WTC11 (cell line): ENCODE data around the gene CDK4. TPM values are rescaled to one million over a fixed set of nuclear protein-coding genes. Genes with fewer than 3 reads are reported as not detected.

Source experiments
- ATAC-seq: fragments of 200-7000 bp; cut with Tn5 transposase; 2 replicates; pipeline ENCODE4 v1.10.0; 2021; ENCODE audit warnings: mild to moderate bottlenecking, moderate library complexity
- CTCF ChIA-PET: fragments of 300-600 bp; sonication (Branson Sonifier 250); formaldehyde crosslinking; loops from one replicate; lab custom pipeline; 2021; ENCODE audit warnings: antibody characterized with exemption; lab: Charles Lee
- POLR2A ChIA-PET: fragments of 350-600 bp; sonication (Branson Sonifier 250); formaldehyde crosslinking; loops from one replicate; lab custom pipeline; 2021; ENCODE audit warnings: antibody characterized with exemption; lab: Charles Lee
- DNase-seq: peaks from one replicate; pipeline ENCODE4 v3.0.0; 2021; ENCODE audit warnings: low spot score
- H3K27ac Mint-ChIP-seq: 2 replicates; pipeline ENCODE4 v1.8.0; 2021; ENCODE audit warnings: mixed read lengths
- H3K27me3 Mint-ChIP-seq: 2 replicates; pipeline ENCODE4 v1.8.0; 2021; ENCODE audit warnings: low read depth, mild to moderate bottlenecking, moderate library complexity, mixed read lengths
- H3K36me3 Mint-ChIP-seq: 2 replicates; pipeline ENCODE4 v1.8.0; 2021; ENCODE audit warnings: mixed read lengths
- H3K4me1 Mint-ChIP-seq: 2 replicates; pipeline ENCODE4 v1.8.0; 2022; ENCODE audit warnings: mixed read lengths
- H3K4me3 Mint-ChIP-seq: 2 replicates; pipeline ENCODE4 v1.8.0; 2021; ENCODE audit warnings: mild to moderate bottlenecking, moderate library complexity, mixed read lengths
- H3K9me3 Mint-ChIP-seq: 2 replicates; pipeline ENCODE4 v1.8.0; 2021; ENCODE audit warnings: mixed read lengths
- CBFB ChIP-seq: sonication (generic); formaldehyde crosslinking; IDR thresholded peaks from 2 replicates; pipeline ENCODE4 v1.8.1; 2022; ENCODE audit warnings: mild to moderate bottlenecking, low read depth, missing genetic modification reagents
- ELF4 ChIP-seq: sonication (generic); formaldehyde crosslinking; IDR thresholded peaks from 2 replicates; pipeline ENCODE4 v1.8.1; 2022; ENCODE audit warnings: low read depth, mild to moderate bottlenecking, moderate library complexity, missing genetic modification reagents
- GABPB1 ChIP-seq: sonication (generic); formaldehyde crosslinking; IDR thresholded peaks from 2 replicates; pipeline ENCODE4 v1.8.1; 2023; ENCODE audit warnings: mild to moderate bottlenecking, missing genetic modification reagents
- GTF2I ChIP-seq: fragments of 250-450 bp; sonication (Bioruptor Pico); conservative IDR thresholded peaks from 2 replicates; pipeline ENCODE4 v1.4.0; 2021; ENCODE audit warnings: mild to moderate bottlenecking
- MXD4 ChIP-seq: fragments of 250-450 bp; sonication (Bioruptor Pico); IDR thresholded peaks from 2 replicates; pipeline ENCODE4 v1.8.0; 2021; ENCODE audit warnings: mild to moderate bottlenecking, moderate library complexity, borderline replicate concordance
- SP1 ChIP-seq: sonication (generic); formaldehyde crosslinking; conservative IDR thresholded peaks from 2 replicates; pipeline ENCODE4 v1.8.1; 2022; ENCODE audit warnings: missing genetic modification reagents
- TEAD4 ChIP-seq: sonication (generic); formaldehyde crosslinking; IDR thresholded peaks from 2 replicates; pipeline ENCODE4 v1.8.0; 2022; ENCODE audit warnings: mild to moderate bottlenecking, missing genetic modification reagents
- total RNA-seq: library from RNA; stranded (reverse); gene quantifications from 3 replicates; pipeline ENCODE4 v1.2.3, GENCODE V29; 2021
- TF ChIP-seq, protein P1 (sequence below): sonication (generic); formaldehyde crosslinking; IDR thresholded peaks from 2 replicates; pipeline ENCODE4 v1.8.1; 2023; ENCODE audit warnings: mild to moderate bottlenecking, missing genetic modification reagents
- TF ChIP-seq, protein P2 (sequence below): fragments of 200-600 bp; IDR thresholded peaks from 2 replicates; pipeline ENCODE4 v1.8.0; 2022; ENCODE audit warnings: antibody characterized with exemption
- TF ChIP-seq, protein P3 (sequence below): fragments of 250-450 bp; sonication (Bioruptor Pico); IDR thresholded peaks from 2 replicates; pipeline ENCODE4 v1.9.0; 2021; ENCODE audit warnings: mild to moderate bottlenecking, borderline replicate concordance
- TF ChIP-seq, protein P4 (sequence below): sonication (generic); formaldehyde crosslinking; IDR thresholded peaks from 2 replicates; pipeline ENCODE4 v1.8.0; 2022; ENCODE audit warnings: mild to moderate bottlenecking, missing genetic modification reagents
- TF ChIP-seq, protein P5 (sequence below): sonication (generic); formaldehyde crosslinking; IDR thresholded peaks from 2 replicates; pipeline ENCODE4 v1.8.1; 2023; ENCODE audit warnings: mild to moderate bottlenecking, missing genetic modification reagents, moderate library complexity
- TF ChIP-seq, protein P6 (sequence below): sonication (generic); formaldehyde crosslinking; IDR thresholded peaks from 2 replicates; pipeline ENCODE4 v1.8.1; 2022; ENCODE audit warnings: mild to moderate bottlenecking, missing genetic modification reagents, moderate library complexity, borderline replicate concordance
- TF ChIP-seq, protein P7 (sequence below): sonication (generic); formaldehyde crosslinking; IDR thresholded peaks from 2 replicates; pipeline ENCODE4 v1.8.1; 2023; ENCODE audit warnings: mild to moderate bottlenecking, moderate library complexity, missing genetic modification reagents

Gene CDK4
- total RNA-seq, 1 experiment from 2014 or later, result 152 TPM

DNA sequence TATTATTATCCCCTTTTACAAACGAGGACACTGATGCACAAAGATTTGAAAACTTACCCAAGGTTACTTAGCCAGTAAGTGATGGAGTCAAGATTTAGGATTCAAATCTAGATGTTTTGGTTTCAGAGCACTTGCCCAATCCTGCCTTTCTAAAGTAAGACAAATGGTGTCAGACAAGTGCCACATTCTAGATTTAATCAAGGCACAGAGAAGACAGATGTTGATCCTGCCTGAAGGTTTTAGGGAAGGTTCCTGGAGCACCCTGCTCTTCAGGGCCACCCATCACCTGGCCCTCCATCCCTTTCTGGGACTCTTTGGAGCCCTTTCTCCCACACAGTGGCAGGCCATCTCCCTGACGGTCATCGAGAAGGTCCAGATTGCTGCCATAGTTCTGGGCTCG, 5.7 kb upstream of the CDK4 start:
- Mint-ChIP-seq H3K9me3 (no peaks in the 10 kb centered on the region), H3K27ac (no peak overlapping the region), H3K4me3 (no peak overlapping the region), H3K27me3 (peaks cover 91% of the 10 kb centered on the region), H3K36me3 (no peaks in the 10 kb centered on the region), H3K4me1 (peaks cover 30% of the 10 kb centered on the region)
- CTCF ChIA-PET, result interaction anchor here (1.4 to 2.4 kb wide), 4 partner anchors 9 to 35 kb away, joined by 3 to 80 read pairs (median 14); partner anchors contain the start of genes CYP27B1, EEF1AKMT3 and METTL1
- ATAC-seq (no peak), DNase-seq (no peak)
- TF ChIP-seq, protein P1, sequence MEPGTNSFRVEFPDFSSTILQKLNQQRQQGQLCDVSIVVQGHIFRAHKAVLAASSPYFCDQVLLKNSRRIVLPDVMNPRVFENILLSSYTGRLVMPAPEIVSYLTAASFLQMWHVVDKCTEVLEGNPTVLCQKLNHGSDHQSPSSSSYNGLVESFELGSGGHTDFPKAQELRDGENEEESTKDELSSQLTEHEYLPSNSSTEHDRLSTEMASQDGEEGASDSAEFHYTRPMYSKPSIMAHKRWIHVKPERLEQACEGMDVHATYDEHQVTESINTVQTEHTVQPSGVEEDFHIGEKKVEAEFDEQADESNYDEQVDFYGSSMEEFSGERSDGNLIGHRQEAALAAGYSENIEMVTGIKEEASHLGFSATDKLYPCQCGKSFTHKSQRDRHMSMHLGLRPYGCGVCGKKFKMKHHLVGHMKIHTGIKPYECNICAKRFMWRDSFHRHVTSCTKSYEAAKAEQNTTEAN, result no peak
- POLR2A ChIA-PET, result no interaction called here

DNA sequence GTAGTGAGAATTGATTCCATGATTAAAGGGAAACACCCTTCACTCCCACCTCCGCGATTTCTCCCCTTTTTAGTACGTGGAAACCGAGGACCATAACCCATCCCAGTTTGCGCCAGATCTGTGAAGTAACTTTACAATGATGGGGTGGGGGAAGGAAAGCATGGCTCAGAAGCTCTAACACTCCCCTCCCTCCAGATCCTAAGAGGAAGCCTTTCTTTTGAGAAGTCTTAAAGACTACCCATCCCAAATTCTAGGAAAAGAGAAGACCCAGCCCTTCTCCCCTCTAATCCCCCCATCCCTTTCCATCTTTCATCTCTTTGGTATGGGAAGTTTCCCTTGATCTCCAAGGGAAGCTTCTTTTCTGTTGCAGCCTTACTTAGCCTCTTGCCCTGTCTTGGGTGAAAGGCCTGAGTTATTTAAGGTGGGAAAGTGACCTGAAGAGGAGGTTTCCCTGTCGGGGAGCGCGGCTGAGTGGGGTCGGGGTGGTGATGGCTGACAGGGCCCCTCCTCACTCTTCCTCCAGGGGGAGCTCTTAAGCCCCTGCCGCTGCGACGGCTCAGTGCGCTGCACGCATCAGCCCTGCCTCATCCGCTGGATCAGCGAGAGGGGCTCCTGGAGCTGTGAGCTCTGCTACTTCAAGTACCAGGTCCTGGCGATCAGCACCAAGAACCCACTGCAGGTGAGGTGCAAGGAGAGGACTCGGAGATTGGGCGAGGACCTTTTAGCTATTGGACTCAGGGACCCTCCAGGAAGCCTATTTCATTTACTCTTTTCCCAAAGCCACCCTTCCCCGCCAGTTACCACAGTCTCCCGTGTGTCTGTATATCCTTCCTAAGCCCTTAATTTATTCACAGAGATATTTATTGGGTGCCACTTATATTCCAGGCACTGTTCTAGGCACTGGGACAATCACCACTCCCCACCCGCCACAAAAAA, 4.6 kb upstream of the CDK4 start:
- H3K9me3 Mint-ChIP-seq, result no peaks in the 10 kb centered on the region
- DNase-seq (peak; percentile 85), ATAC-seq (peak; percentile 64)
- H3K4me1 Mint-ChIP-seq, result peaks cover 34% of the 10 kb centered on the region
- CTCF ChIA-PET, result interaction anchor here (0.5 to 2.4 kb wide), 49 partner anchors 10 to 530 kb away, joined by 3 to 80 read pairs (median 5); partner anchors contain the start of genes AGAP2, ARHGEF25, ATP23 and AVIL
- no peaks in the 10 kb centered on the region for H3K36me3 Mint-ChIP-seq
- peak overlapping the region; percentile 72 for H3K4me3 Mint-ChIP-seq
- H3K27me3 Mint-ChIP-seq, result peaks cover 84% of the 10 kb centered on the region
- TF ChIP-seq, protein P2, sequence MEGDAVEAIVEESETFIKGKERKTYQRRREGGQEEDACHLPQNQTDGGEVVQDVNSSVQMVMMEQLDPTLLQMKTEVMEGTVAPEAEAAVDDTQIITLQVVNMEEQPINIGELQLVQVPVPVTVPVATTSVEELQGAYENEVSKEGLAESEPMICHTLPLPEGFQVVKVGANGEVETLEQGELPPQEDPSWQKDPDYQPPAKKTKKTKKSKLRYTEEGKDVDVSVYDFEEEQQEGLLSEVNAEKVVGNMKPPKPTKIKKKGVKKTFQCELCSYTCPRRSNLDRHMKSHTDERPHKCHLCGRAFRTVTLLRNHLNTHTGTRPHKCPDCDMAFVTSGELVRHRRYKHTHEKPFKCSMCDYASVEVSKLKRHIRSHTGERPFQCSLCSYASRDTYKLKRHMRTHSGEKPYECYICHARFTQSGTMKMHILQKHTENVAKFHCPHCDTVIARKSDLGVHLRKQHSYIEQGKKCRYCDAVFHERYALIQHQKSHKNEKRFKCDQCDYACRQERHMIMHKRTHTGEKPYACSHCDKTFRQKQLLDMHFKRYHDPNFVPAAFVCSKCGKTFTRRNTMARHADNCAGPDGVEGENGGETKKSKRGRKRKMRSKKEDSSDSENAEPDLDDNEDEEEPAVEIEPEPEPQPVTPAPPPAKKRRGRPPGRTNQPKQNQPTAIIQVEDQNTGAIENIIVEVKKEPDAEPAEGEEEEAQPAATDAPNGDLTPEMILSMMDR, result peak; percentile 78
- no peak for TF ChIP-seq GABPB1 (CRISPR knock-in tag)
- TF ChIP-seq MXD4 (CRISPR knock-in tag), result no peak
- no peak for TF ChIP-seq SP1 (CRISPR knock-in tag)
- TF ChIP-seq TEAD4 (CRISPR knock-in tag), result no peak
- TF ChIP-seq, protein P3, sequence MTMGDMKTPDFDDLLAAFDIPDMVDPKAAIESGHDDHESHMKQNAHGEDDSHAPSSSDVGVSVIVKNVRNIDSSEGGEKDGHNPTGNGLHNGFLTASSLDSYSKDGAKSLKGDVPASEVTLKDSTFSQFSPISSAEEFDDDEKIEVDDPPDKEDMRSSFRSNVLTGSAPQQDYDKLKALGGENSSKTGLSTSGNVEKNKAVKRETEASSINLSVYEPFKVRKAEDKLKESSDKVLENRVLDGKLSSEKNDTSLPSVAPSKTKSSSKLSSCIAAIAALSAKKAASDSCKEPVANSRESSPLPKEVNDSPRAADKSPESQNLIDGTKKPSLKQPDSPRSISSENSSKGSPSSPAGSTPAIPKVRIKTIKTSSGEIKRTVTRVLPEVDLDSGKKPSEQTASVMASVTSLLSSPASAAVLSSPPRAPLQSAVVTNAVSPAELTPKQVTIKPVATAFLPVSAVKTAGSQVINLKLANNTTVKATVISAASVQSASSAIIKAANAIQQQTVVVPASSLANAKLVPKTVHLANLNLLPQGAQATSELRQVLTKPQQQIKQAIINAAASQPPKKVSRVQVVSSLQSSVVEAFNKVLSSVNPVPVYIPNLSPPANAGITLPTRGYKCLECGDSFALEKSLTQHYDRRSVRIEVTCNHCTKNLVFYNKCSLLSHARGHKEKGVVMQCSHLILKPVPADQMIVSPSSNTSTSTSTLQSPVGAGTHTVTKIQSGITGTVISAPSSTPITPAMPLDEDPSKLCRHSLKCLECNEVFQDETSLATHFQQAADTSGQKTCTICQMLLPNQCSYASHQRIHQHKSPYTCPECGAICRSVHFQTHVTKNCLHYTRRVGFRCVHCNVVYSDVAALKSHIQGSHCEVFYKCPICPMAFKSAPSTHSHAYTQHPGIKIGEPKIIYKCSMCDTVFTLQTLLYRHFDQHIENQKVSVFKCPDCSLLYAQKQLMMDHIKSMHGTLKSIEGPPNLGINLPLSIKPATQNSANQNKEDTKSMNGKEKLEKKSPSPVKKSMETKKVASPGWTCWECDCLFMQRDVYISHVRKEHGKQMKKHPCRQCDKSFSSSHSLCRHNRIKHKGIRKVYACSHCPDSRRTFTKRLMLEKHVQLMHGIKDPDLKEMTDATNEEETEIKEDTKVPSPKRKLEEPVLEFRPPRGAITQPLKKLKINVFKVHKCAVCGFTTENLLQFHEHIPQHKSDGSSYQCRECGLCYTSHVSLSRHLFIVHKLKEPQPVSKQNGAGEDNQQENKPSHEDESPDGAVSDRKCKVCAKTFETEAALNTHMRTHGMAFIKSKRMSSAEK (CRISPR knock-in tag), result no peak
- TF ChIP-seq, protein P4, sequence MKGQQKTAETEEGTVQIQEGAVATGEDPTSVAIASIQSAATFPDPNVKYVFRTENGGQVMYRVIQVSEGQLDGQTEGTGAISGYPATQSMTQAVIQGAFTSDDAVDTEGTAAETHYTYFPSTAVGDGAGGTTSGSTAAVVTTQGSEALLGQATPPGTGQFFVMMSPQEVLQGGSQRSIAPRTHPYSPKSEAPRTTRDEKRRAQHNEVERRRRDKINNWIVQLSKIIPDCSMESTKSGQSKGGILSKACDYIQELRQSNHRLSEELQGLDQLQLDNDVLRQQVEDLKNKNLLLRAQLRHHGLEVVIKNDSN (CRISPR knock-in tag), result no peak
- TF ChIP-seq, protein P5, sequence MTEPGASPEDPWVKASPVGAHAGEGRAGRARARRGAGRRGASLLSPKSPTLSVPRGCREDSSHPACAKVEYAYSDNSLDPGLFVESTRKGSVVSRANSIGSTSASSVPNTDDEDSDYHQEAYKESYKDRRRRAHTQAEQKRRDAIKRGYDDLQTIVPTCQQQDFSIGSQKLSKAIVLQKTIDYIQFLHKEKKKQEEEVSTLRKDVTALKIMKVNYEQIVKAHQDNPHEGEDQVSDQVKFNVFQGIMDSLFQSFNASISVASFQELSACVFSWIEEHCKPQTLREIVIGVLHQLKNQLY, result no peak
- TF ChIP-seq GTF2I (CRISPR knock-in tag), result no peak
- TF ChIP-seq, protein P6, sequence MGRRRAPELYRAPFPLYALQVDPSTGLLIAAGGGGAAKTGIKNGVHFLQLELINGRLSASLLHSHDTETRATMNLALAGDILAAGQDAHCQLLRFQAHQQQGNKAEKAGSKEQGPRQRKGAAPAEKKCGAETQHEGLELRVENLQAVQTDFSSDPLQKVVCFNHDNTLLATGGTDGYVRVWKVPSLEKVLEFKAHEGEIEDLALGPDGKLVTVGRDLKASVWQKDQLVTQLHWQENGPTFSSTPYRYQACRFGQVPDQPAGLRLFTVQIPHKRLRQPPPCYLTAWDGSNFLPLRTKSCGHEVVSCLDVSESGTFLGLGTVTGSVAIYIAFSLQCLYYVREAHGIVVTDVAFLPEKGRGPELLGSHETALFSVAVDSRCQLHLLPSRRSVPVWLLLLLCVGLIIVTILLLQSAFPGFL (CRISPR knock-in tag), result no peak
- no peak for TF ChIP-seq ELF4 (CRISPR knock-in tag)
- TF ChIP-seq, protein P7, sequence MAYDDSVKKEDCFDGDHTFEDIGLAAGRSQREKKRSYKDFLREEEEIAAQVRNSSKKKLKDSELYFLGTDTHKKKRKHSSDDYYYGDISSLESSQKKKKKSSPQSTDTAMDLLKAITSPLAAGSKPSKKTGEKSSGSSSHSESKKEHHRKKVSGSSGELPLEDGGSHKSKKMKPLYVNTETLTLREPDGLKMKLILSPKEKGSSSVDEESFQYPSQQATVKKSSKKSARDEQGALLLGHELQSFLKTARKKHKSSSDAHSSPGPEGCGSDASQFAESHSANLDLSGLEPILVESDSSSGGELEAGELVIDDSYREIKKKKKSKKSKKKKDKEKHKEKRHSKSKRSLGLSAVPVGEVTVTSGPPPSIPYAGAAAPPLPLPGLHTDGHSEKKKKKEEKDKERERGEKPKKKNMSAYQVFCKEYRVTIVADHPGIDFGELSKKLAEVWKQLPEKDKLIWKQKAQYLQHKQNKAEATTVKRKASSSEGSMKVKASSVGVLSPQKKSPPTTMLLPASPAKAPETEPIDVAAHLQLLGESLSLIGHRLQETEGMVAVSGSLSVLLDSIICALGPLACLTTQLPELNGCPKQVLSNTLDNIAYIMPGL (CRISPR knock-in tag), result 0 out of 2 replicates have a peak, but pooled peaks have one; percentile 63
- TF ChIP-seq CBFB (CRISPR knock-in tag), result no peak
- POLR2A ChIA-PET, result interaction anchor here (0.7 to 1.3 kb wide), 2 partner anchors 9 to 12 kb away, joined by 4 to 7 read pairs; partner anchors contain the start of gene TSPAN31
- H3K27ac Mint-ChIP-seq, result no peak overlapping the region
